HG03442 (cell line): ENCODE results near the gene SPG7.
"Not testable (repeated sequence)": the region's sequence is repeated elsewhere in the genome, so short reads cannot be mapped to it uniquely, and the experiment has no call there.

Experiments used
- ATAC-seq: cut with Tn5 transposase; IDR thresholded peaks from one replicate; pipeline ENCODE4 v1.9.1; 2021; ENCODE audit warnings: mild to moderate bottlenecking, moderate library complexity; ENCODE audit not compliant: unreplicated experiment

SPG7 gene

GRCh38 chr16:89561142-89561883 is 53.1 kb downstream of the SPG7 start:
- ATAC-seq = peak; percentile 10

- no peak for ATAC-seq
These were observed 53.8 kb downstream of the SPG7 start for GRCh38 chr16:89561884-89562599.

- ATAC-seq = no peak
These were observed 54.7 kb downstream of the SPG7 start for GRCh38 chr16:89562939-89563338.

- ATAC-seq = no peak
These were observed 55.6 kb downstream of the SPG7 start for GRCh38 chr16:89563639-89564392.

- ATAC-seq = no peak
These were observed 56.5 kb downstream of the SPG7 start for GRCh38 chr16:89564476-89565255.

- no peak for ATAC-seq
These were observed 57.0 kb downstream of the SPG7 start for GRCh38 chr16:89565256-89565505.

- ATAC-seq = no peak
These were observed 57.5 kb downstream of the SPG7 start for GRCh38 chr16:89565506-89566372.

GRCh38 chr16:89567656-89568594 is 59.7 kb downstream of the SPG7 start:
- no peak for ATAC-seq

GRCh38 chr16:89569506-89570341 is 61.5 kb downstream of the SPG7 start:
- no peak for ATAC-seq

GRCh38 chr16:89570342-89570923 is 62.2 kb downstream of the SPG7 start:
- ATAC-seq = no peak

- not testable (repeated sequence) for ATAC-seq
These were observed 62.9 kb downstream of the SPG7 start for GRCh38 chr16:89570983-89571598.

- no peak for ATAC-seq
These were observed 63.4 kb downstream of the SPG7 start for GRCh38 chr16:89571636-89572035.

GRCh38 chr16:89572073-89572484 is 63.9 kb downstream of the SPG7 start:
- no peak for ATAC-seq

GRCh38 chr16:89572485-89573205 is 64.4 kb downstream of the SPG7 start:
- no peak for ATAC-seq

- peak; percentile 7 for ATAC-seq
These were observed 65.8 kb downstream of the SPG7 start for GRCh38 chr16:89573826-89574680.
